Fibroblast of skin of abdomen (primary cell): ENCODE measurements around the gene SPPL2C. TPM values are rescaled to one million over a fixed set of nuclear protein-coding genes. Genes with fewer than 3 reads are reported as not detected.

Experiments
- DNase-seq: peaks from one replicate; pipeline ENCODE4 v3.0.0-alpha.2; 2013
- polyA plus RNA-seq, 2 experiments: library from polyadenylated mRNA; unstranded; fragments of 120-200 nt; gene quantifications; one replicate each; pipeline ENCODE4 v1.2.1, GENCODE V29; 2013; ENCODE audit not compliant: insufficient read length in 2 of 2

Gene SPPL2C, protein sequence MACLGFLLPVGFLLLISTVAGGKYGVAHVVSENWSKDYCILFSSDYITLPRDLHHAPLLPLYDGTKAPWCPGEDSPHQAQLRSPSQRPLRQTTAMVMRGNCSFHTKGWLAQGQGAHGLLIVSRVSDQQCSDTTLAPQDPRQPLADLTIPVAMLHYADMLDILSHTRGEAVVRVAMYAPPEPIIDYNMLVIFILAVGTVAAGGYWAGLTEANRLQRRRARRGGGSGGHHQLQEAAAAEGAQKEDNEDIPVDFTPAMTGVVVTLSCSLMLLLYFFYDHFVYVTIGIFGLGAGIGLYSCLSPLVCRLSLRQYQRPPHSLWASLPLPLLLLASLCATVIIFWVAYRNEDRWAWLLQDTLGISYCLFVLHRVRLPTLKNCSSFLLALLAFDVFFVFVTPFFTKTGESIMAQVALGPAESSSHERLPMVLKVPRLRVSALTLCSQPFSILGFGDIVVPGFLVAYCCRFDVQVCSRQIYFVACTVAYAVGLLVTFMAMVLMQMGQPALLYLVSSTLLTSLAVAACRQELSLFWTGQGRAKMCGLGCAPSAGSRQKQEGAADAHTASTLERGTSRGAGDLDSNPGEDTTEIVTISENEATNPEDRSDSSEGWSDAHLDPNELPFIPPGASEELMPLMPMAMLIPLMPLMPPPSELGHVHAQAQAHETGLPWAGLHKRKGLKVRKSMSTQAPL
- not detected for polyA plus RNA-seq (2013, experiment 1 of 2; ENCODE audit: insufficient read length)
- polyA plus RNA-seq (2013, experiment 2 of 2; ENCODE audit: insufficient read length), result not detected

DNA sequence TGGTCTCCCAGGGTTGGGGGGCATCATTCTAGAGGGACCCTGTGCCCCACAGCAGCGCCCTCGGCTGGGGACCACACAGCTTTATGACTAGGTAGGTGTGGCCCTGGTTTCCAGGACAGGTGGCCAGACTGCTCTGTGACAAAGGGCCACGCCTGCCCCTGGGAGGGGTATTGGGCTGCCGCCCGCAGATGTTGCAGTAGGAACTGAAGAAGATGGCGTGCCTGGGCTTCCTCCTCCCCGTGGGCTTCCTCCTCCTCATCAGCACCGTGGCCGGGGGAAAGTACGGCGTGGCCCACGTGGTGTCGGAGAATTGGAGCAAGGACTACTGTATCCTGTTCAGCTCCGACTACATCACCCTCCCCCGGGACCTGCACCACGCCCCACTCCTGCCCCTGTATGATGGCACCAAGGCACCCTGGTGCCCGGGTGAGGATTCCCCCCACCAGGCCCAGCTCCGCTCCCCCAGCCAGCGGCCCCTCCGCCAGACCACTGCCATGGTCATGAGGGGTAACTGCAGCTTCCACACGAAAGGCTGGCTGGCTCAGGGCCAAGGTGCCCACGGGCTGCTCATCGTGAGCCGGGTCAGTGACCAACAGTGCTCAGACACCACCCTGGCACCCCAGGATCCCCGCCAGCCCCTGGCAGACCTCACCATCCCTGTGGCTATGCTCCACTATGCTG, at the start of gene SPPL2C:
SPPL2C (plus strand) TSS at position 187 of the 681 bp plus-strand sequence; CDS start at position 213, 26 bp downstream.
- no peak for DNase-seq

DNA sequence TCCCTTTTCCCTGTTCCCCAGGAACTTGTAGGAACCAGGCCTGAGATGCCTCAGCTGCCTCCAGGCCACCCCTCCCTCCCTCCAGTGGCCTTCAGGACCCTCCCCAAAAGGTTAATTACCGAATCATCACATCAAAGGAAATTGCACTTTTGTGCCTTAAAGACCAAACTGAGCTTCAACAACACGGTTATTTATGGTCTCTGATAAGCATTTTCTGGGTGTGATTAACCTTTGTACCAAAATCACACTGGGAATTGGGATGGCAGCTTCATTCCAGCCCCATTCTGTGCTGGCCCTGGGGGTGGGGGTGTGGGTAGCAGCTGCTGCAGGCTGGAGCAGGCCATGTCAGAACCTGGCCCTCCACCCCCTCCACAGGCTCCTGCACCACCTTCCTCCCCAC, 43.9 kb upstream of the SPPL2C start:
- DNase-seq, result no peak

DNA sequence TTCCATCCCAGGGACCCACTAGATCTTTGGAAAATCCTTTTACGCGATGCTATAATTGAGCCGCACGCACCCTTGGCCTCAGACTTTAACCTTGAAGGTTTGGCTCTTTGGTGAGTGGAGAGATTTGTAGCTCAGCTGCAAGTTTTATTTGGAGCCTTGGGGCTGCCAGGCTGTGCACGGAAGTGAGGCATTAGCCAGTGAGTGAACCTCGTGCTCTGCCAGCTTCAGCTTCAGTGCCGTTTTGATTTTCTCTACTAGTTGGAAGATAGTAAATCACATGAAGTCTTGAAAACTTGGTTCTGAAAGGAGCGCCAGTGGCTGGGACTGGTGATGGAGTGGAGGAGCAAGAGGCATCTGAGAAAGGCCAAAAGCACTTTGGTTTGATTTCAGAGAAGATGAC, 43.3 kb upstream of the SPPL2C start:
- DNase-seq, result no peak

DNA sequence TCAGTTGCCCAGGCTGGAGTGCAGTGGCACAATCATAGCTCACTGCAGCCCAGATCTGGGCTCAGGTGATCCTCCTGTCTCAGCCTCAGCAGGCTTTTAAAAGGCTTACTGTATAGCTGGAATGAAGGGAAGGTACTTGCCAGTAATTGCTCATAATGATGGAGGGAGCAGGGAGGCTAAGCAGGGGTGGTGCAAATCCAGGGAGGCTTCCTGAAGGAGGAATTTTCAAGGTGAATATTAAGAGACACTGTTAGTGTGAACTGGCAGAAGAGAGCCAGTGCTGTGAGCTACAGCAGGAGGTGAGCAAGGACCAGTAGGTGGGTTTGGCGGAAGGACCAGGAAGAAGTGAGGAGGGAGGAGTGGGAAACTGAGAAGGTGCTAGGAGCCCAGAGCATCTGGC, 35.8 kb upstream of the SPPL2C start:
- no peak for DNase-seq

DNA sequence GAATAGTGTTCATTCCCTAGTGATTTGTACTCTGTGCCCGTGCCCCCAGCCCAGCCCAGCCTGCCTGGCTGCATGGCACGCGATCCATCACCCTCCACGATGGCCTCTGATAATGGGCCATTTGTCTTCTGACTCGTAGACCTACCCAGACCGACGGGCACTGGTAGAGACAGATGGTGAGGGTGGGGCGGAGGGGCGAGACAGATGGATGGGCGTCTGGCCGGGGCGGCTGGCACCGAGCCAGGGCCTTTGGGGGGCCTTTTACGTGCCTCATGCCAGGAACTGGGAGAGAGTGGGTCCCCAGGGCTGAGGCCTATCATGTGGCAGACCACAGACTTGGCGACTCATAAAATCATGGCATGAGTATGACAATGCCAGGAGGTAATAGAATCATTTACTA, 35.2 kb upstream of the SPPL2C start:
- no peak for DNase-seq

DNA sequence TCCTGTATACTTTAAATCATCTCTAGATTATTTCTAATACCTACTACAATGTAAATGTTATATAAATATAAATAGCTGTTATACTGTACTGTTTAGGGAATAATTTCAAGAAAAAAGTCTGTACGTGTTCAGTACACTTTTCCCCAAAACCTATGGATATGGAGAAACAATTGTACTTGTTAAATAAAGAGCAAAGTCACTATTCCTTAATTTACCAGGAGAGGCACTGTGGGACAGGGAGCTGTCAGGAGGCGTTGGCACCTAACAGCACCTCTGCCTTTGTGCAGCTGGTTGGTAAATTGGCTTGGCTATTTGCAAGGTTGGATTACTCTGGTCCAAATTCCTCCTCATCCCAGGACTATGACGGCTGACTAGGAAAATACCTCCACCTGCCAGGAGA, 32.6 kb upstream of the SPPL2C start:
- DNase-seq, result no peak

DNA sequence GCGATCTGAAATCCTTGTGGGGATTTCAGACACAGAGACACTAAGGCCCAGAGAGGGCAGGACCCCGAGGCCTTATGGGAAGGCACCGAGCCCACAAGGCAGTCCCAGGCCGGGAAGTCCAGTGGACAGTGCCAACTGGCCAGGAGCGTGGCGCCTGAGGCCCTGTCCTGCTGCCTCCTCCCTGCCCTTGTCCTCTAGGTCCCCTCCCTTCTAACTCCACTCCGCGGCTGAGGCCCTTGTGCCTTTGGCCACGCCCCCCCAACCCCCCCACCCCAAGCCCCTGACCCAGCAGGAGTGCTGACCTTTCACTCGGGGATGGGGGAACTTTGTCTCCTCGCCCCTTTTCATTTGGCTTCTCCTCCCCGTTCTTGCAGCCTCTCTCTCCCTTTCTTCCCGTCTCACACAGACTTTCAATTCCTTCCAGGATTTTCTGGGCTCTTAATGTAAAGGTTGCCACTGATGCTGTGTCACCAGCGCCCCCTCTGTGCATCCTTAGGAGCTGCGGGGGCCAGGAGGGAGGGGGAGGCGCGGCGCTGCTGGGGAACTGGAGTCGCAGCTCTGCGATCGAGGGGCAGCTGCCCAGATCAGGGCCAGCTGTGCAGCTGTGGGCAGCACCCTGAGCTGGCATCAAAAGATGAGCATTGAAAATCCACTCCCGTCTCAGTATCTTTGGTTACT, 31.5 kb upstream of the SPPL2C start:
- DNase-seq, result no peak

DNA sequence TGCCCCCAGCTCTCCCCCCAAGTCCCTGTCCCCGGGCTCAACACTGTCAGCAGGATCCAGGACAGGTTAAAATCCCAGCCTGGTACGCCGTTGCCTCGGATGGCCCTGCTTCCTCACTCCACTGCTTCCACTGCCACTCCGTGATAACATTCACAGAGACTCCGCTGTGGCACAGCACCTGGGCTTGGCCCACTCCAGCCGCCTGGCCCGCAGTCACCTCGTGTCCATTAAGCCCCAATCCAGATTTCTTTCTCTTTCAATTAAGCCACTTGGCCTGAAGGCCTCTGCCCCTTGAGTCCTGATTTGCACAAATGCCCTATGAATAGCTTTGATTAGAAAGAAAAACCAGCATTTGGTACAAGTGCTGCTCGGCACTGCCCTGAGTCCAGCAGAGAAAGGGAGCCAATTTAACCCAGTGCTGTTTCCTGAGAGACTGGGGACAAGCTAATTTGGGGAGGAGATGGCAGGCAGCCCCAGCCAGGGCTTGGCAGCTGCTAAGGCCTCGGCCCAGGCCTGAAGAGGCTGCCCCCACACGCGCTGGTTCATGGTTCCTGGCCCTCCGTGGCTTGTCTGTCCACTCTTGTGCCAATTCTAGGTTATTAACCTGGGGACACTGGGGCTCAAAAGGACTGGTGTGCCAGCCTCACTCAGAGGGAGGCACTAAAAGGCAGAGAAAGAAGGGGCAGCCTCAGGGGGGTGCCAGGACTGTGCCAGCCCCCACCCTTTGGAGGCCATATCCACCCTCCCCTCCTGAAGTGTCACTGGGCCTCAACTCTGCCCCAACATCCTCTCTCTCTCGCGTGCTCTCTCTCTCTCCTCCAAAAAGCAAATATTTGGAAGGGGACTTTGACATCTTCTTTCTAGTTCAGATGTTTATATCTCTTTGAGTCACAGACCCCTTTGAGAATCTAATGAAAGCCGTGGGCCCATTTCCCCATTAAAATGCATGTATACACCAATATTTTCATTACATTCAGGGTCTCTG, 29.8 kb upstream of the SPPL2C start:
- DNase-seq, result no peak

DNA sequence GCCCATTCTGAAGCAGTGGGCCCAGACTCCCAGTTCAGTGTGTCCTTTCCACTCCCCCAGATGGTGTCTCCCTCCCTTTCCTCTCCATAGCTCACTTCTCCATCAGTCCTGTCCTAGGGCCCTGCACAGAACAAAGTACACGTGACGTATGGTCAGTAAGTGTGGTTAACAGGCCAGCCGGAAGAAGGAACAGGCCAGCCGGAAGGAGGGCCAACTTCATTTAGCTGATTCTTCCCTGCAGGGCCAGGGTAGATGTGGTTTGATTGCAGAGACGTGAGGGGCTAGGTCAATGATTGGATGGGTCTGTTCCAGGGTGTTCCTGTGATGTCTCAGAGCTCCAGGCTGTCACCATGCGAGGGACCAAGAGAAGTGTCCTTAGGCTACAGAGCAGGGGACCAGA, 28.9 kb upstream of the SPPL2C start:
- DNase-seq, result no peak

DNA sequence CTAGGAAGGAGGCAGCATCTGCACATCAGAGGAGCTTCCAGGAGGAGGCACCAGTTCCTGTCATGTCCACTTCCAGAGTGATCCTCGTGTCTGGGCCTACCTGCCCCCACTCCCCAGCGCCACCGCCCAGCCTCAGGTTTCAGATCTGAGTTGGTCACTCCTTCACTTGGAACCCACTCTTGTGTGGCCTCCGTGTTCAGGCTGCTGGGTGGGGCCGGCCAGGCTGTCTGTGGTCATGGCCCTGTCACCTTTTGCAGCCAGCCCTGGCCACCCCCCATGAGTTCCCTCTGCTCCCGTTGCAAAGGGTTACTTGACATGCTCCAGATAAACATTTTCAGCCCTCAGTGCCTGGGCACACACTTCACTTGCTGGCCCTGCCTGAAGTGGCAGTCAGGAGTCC, 26.6 kb upstream of the SPPL2C start:
- no peak for DNase-seq

DNA sequence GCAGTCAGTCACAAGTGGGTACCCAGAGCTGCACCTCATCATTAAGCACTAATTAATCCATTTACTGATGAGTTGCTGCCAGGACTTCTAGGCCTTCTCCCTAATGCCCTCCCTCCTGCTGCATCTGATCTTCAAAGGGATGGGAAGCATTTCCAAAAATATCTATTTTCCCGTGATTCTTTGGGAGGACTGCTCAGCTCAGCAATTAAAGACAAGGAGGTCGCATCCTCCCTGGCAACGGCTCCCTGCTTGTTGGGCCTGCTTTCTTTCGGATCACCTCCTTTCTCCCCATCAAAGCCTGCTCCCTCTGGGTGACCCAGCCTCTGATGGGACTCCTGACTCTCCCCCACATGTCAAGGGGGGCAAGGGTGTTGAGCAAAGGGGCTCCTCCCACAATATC, 26.0 kb upstream of the SPPL2C start:
- no peak for DNase-seq

DNA sequence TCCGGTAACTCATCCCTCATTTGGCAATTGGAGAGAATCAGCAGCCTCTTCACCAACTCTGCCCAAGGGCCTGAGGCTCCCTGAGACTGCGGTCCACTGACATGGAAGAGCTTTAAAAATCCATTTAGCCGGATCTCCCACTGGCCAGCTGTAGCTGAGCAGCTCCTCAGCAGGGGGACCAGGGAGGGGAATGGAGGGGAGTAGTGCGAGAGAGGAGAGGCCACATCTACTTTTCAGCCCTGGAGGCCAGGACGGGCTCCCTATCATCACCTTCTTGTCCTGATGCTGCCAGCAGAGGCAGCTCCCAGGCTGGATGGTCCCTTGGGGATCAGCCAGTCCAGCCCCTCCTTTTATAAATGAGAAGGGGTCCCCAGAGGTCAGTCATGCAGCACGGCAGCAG, 25.0 kb upstream of the SPPL2C start:
- DNase-seq, result no peak

DNA sequence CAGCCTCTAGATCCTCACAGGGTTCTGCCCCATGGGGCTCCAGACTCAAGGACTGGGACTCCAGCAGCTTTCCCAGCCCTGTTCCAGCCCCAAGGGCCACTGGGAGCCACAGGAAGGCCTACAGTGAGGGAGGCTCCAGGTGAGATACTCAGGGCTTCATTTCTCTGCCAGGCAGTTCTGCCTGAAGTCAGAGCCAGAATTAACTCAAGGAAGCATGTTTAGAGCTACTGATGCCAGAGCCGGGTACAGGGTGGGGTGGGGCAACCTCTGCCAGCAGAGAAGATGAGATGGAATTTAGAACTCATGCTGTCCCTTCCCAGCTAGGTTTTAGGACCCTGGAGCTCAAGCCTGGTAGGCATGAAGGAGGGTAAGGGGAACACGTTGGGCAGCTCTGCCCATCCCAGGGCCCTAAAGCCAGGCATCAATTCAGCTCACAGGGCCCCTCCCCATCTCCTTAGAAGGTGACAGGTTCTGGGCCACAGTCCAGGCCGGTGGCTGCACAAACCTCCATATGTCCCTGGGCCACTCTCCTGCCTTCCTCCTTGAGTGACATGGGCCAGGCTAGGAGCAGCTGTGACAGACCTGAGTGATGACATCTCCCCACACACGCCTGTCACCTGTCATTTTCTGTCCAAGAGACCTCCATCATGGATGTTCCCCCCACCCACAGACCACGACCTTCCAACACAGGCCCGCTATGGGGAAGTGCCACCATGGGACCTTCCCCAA, 24.5 kb upstream of the SPPL2C start:
- DNase-seq, result no peak

DNA sequence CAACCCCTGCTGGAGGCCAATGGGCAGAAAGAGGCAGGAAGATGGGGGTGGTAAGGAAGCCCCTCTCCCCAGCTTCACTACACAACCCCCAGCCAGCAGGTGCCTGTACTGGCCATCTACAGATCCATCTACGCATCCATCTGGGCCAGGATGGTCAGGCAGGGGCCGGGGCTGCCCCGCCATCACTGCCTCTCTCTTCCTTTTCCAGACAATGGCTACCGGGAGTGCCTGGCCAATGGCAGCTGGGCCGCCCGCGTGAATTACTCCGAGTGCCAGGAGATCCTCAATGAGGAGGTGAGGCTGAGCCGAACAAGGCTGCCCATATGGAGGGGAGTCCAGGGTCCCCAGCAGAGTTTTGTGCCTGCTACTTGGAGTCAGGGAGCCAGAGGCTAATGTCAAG, 23.5 kb upstream of the SPPL2C start:
- DNase-seq, result no peak

DNA sequence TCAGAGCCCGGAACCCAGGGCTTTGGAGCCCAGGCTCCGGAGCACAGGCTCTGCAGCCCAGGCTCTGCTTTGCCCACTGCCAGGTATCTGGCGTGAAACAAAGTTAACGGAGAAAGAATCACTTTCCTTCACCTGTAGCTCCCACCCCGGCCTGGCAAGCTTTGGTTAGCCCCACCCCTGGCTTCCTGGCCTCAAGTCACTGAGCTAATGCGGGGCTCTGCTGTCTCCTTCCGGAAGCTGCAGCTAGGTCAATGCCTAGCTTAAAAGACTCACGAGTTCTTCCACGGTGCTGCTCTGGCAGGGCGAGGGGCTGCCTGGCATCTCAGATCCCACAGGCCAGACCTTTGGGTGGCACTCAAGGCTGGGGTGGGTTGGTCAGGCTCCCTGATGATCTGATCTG, 21.1 kb upstream of the SPPL2C start:
- DNase-seq, result no peak

DNA sequence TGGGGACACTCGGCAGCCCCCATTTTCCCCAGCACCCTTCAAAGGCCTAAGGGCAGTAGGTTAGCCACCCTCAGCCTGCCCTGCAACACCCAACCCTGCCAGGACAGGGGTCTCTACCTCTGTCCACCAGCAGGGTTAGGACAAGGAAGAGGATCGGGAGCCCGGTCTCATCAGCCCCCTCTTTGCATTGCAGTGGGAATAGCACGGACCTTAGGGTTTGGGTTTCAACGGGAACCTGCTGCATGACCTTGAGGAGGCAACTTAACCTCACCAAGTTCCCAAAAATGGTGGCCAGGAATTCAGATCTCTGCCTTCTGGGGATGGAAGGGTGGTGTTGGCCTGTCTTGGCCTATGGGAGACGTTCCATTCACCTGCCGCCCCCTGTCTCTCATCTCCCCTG, 20.2 kb upstream of the SPPL2C start:
- no peak for DNase-seq

DNA sequence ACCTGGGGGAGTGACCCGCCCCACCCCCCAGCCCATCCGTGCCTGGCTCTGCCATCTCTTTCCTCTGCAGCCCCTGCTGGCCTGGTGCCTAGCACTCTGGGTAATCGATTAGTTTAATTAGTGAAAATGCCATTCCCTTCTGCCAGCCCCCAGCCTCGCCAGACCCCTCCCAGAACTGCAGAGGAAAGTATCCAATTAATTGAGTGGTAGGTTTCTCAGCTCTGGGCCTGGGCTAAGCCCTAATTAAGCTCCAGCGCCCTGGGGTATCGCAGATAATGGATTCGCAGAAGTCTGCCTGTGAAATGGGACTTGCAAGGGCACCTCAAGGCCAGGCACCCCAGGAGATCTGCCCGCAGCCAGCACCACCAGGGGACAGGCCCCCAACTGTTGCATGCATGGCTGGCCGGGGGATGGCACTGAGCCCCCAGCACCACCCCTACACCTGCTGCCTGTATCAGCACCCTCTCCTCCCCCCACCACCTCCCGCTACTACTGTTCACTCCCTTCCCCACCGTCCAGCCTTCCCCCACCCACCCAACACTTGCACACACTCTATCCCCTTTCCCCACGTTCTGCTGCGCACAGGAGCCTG, 19.7 kb upstream of the SPPL2C start:
- no peak for DNase-seq

DNA sequence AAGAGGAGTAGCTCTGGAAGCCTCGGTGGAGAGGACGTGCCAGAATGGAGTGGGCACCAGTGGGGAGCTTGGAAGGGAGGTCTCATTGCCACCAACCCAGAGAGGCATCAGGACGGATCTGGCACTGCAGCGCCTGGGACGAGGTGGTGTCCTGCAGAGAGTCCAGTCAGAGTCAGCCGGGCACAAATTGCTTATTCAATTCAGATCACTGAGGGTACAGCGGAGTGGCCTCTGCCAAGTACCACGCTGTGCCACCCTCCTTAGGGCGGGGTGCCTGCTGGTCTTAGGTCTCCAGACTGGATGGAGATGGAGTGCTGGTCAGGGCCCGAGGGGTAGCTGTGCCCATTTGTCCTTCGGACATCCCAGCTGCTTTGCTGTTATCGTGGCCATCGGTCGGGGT, 18.9 kb upstream of the SPPL2C start:
- no peak for DNase-seq

DNA sequence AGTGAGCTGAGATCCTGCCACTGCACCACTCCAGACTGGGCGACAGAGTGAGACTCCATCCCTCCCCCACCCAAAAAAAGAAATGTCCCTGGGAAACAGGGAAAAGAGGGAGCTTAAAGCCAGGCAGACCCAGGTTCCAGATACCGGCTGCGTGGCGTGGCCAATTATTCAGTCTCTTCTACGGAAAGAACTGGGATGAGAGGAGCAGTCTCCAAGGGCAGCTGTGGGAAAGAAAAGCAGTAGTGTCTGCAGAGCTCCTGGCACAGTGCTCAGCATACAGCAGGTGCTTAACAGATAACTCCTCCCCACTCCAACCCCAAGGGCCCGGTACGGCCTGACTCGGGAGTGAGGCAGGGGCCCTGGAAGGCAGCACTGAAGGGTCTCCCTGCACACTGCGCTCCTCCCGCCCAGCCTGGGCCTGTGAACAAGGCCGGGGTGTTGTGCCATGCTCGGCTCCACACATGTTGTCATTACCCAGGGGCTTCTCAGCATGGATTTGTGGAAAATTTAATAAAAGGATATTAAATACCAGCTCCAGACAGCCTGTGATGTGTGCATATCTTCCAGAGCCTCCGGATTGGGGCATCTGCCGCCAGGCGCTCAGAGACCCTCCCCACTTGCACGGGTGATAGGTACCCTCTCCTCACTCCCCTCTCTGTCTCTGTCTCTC, 17.6 kb upstream of the SPPL2C start:
- no peak for DNase-seq

DNA sequence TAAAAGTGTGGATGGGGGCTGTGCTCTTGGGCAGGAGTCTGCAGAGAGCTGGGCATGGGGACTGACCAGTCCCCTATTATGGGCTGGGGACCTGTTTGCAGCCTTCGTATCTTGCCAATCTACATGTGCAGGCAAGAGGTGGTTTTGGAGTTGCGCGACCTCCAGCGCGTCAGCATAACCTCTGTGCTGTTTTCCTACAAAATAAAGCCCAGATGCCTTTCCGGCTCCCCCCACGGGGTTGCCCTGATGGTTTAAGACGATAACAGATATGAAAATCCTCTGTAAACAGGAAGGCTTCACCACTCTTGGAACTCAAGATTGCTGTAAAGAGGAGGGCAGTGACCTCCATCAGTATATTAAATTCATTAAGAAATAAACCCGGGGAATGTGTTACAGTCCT, 16.5 kb upstream of the SPPL2C start:
- DNase-seq, result no peak
